Measurements from ENCODE around the gene NOVA2. TPM values are rescaled to one million over a fixed set of nuclear protein-coding genes. Genes with fewer than 3 reads are reported as not detected.

The NOVA2 gene
- total RNA-seq, 1 donor from 2014 or later = under 0.01 TPM

GRCh38 chr19:45902651-45903625 lies 70.7 kb downstream of the NOVA2 start:
- DNase-seq (ENCODE audit: low read depth) = peak; percentile 76
- TF ChIP-seq CTCF (IDR thresholded peaks at IDR 0.05; ENCODE audit: insufficient read depth, low read length, poor library complexity, severe bottlenecking) = no peak
- Histone ChIP-seq H3K4me3 (ENCODE audit: low read depth, low read length) (peak overlapping the region; percentile 76), H3K36me3 (ENCODE audit: control insufficient read depth, insufficient read depth, low read length) (peaks cover 1% of the 10 kb centered on the region), H3K27me3 (ENCODE audit: control insufficient read depth, insufficient read depth, low read length) (no peaks in the 10 kb centered on the region)

DNA sequence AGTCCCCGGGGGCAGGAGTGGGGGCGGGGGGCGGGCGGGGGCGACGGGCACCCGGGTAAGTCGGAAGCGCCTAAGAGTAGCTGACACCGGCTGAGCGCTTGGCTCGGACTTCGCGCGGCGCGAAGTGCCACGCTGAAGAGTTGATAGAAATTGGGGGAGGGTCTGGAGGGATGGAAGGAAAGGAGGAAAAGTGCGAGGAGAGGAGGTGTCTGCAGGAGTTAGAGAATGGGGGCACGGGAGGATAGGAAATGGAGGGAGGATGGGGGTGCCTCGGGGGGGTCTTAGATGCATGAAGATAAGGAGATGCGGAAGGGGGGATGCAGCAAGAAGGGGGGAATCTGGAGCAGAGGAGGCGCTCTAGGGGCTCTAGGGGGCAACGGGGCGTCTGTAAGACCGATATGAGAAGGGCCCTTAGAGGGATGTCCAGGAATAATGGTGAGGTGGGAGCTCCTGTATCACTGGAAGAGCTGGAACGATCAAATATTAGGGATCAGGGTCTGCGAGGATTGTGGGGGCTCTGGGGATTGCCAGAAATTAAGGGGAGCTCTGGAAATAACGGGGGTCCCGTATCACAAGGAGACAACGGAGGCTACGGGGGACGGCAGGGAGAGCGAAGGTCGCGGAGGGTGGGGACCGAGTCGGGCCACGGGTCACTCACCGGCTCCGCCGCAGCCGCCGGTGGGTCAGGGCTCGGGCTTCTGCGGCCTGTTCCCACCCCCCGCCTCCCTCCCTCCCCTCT lies 71.6 kb downstream of the NOVA2 start, which contains the start of gene MYPOP:
Gene MYPOP, minus strand, starts transcription at position 702 of the 739 bp plus-strand sequence. CDS start 840 bp downstream, outside the sequence.
- Histone ChIP-seq H3K27me3 (ENCODE audit: control insufficient read depth, insufficient read depth, low read length) (no peaks in the 10 kb centered on the region), H3K4me3 (ENCODE audit: low read depth, low read length) (peak within 1 kb of the TSS; percentile 76), H3K36me3 (ENCODE audit: control insufficient read depth, insufficient read depth, low read length) (peaks cover 1% of the 10 kb centered on the region)
- no peak for TF ChIP-seq CTCF (IDR thresholded peaks at IDR 0.05; ENCODE audit: insufficient read depth, low read length, poor library complexity, severe bottlenecking)
- DNase-seq (ENCODE audit: low read depth) = no peak

GRCh38 chr19:45901432-45901911 lies 72.2 kb downstream of the NOVA2 start:
- Histone ChIP-seq H3K36me3 (ENCODE audit: control insufficient read depth, insufficient read depth, low read length) (peaks cover 1% of the 10 kb centered on the region), H3K4me3 (ENCODE audit: low read depth, low read length) (peak overlapping the region; percentile 76), H3K27me3 (ENCODE audit: control insufficient read depth, insufficient read depth, low read length) (no peaks in the 10 kb centered on the region)
- no peak for DNase-seq (ENCODE audit: low read depth)
- no peak for TF ChIP-seq CTCF (IDR thresholded peaks at IDR 0.05; ENCODE audit: insufficient read depth, low read length, poor library complexity, severe bottlenecking)

DNA sequence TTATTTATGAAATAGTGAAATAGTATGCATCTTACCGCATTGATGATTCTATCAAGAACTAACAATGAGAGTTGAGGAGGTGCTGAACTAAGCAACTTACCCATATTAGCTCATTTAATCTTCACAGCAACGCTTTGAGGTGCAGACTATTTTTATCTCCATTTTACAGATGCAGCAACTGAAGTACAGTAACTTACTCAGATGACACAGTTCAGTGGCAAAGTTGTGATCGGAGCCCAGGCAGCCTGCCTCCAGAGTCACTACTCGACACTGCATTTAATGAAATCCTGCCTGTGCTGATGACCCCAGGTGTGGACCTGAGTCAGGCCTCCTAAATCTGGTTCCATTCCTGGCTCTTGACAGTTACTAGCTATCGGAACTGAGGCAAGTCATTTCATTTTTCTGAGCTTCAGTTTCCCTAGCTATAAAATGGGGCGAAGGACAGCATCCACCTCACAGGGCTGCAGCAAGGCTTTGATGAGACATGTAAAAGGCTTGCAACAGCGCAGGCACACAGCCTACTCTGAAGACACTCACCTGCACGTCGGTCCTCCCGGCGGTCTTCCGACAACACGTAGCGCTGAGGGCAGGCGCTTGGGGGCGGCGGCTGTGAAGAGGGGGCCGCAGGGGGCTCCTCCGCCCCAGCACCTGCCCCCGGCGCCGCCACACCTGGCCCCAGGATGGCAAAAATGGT lies 72.8 kb downstream of the NOVA2 start:
- no peak for TF ChIP-seq CTCF (IDR thresholded peaks at IDR 0.05; ENCODE audit: insufficient read depth, low read length, poor library complexity, severe bottlenecking)
- no peak for DNase-seq (ENCODE audit: low read depth)
- Histone ChIP-seq H3K4me3 (ENCODE audit: low read depth, low read length) (peak overlapping the region; percentile 76), H3K27me3 (ENCODE audit: control insufficient read depth, insufficient read depth, low read length) (no peaks in the 10 kb centered on the region), H3K36me3 (ENCODE audit: control insufficient read depth, insufficient read depth, low read length) (peaks cover 1% of the 10 kb centered on the region)

- no peak for TF ChIP-seq CTCF (IDR thresholded peaks at IDR 0.05; ENCODE audit: insufficient read depth, low read length, poor library complexity, severe bottlenecking)
- no peak overlapping the region for H3K4me3 ChIP-seq (ENCODE audit: low read depth, low read length)
- peaks cover 1% of the 10 kb centered on the region for H3K36me3 ChIP-seq (ENCODE audit: control insufficient read depth, insufficient read depth, low read length)
- DNase-seq (ENCODE audit: low read depth) = no peak
- H3K27me3 ChIP-seq (ENCODE audit: control insufficient read depth, insufficient read depth, low read length) = no peaks in the 10 kb centered on the region
Observed at GRCh38 chr19:45899919-45900589, 73.6 kb downstream of the NOVA2 start.

Measured in kidney epithelial cell (primary cell).